Measurements from ENCODE around the gene SLC22A8.
"Not testable (repeated sequence)": the region's sequence is repeated elsewhere in the genome, so short reads cannot be mapped to it uniquely, and the experiment has no call there.

SLC22A8 gene

GRCh38 chr11:62984451-62984991, 31.1 kb downstream of the SLC22A8 start, which contains the start of gene SLC22A6:
Gene SLC22A6 (minus strand): TSS chr11:62984967. CDS start chr11:62984690, 277 bp downstream.
- no peak for DNase-seq

- no peak for DNase-seq
These were observed 32.0 kb downstream of the SLC22A8 start for GRCh38 chr11:62983536-62984199.

GRCh38 chr11:62981743-62982142, 33.9 kb downstream of the SLC22A8 start:
- no peak for DNase-seq

GRCh38 chr11:62980133-62980760, 35.4 kb downstream of the SLC22A8 start:
- no peak for DNase-seq

GRCh38 chr11:62976109-62976508, 39.5 kb downstream of the SLC22A8 start:
- no peak for DNase-seq

- DNase-seq = no peak
These were observed 40.7 kb downstream of the SLC22A8 start for GRCh38 chr11:62974848-62975522.

GRCh38 chr11:62965574-62965973, 50.1 kb downstream of the SLC22A8 start:
- DNase-seq = no peak

GRCh38 chr11:62962391-62962790, 53.2 kb downstream of the SLC22A8 start:
- no peak for DNase-seq

- DNase-seq = no peak
These were observed 54.5 kb downstream of the SLC22A8 start for GRCh38 chr11:62961017-62961570.

- no peak for DNase-seq
These were observed 56.1 kb downstream of the SLC22A8 start for GRCh38 chr11:62959422-62959980.

- DNase-seq = no peak
These were observed 56.9 kb downstream of the SLC22A8 start for GRCh38 chr11:62958547-62959421.

- no peak for DNase-seq
These were observed 58.5 kb downstream of the SLC22A8 start for GRCh38 chr11:62957147-62957546.

GRCh38 chr11:62954478-62954877, 61.2 kb downstream of the SLC22A8 start:
- no peak for DNase-seq

- no peak for DNase-seq
These were observed 61.8 kb downstream of the SLC22A8 start for GRCh38 chr11:62953811-62954210.

- no peak for DNase-seq
These were observed 66.8 kb downstream of the SLC22A8 start for GRCh38 chr11:62948765-62949320.

- DNase-seq = not testable (repeated sequence)
These were observed 70.1 kb downstream of the SLC22A8 start for GRCh38 chr11:62945538-62945937.
